Measurements from ENCODE around the gene C1QL2. TPM values are rescaled to one million over a fixed set of nuclear protein-coding genes. Genes with fewer than 3 reads are reported as not detected.

The C1QL2 gene
- total RNA-seq, 1 donor from 2014 or later = not detected

DNA sequence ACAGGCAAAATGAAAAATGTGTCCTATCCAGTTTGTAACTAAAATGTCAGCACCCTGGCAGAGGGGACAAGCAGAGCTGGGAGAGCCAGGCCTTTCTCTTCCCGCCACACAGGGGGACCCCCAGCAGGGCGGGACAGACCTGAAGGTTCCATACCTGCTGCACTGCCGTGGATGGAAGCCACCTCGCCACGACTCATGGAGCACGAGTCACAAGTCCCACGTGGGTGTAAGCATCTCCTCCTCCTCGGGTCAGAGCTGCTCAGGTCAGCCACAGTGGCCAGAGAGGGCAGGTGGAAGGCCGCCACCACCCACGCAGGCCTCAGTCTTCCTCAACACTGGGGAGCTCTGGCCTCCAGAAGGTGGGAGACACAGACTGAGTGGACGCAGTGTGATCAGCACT lies 21.0 kb downstream of the C1QL2 start:
- ATAC-seq = no peak

- no peak for ATAC-seq
Measured at GRCh38 chr2:119136872-119137271, 21.7 kb downstream of the C1QL2 start.

- ATAC-seq = peak; percentile 43
Measured at GRCh38 chr2:119136093-119136492, 22.5 kb downstream of the C1QL2 start.

DNA sequence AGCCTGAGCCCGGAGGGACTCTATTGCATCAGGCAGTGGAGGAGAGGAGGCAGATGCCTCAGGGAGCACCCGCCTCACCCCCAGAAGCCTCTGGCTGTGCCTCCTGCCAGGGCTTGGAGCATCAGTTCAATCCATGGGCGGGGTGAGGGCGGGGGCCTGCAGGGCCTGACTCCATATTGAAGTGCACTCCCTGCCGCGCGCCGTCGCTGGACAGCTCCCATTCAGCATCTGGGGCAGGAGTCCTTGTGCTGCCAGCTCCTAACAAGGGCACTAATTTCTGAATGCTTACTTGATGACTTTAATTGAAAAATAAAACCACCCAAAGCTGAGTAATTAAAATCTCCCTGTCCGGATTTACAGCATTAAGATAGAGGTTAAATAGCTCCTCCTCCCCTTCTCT lies 23.8 kb downstream of the C1QL2 start:
- no peak for ATAC-seq

GRCh38 chr2:119126650-119127049 lies 31.9 kb downstream of the C1QL2 start:
- ATAC-seq = no peak

DNA sequence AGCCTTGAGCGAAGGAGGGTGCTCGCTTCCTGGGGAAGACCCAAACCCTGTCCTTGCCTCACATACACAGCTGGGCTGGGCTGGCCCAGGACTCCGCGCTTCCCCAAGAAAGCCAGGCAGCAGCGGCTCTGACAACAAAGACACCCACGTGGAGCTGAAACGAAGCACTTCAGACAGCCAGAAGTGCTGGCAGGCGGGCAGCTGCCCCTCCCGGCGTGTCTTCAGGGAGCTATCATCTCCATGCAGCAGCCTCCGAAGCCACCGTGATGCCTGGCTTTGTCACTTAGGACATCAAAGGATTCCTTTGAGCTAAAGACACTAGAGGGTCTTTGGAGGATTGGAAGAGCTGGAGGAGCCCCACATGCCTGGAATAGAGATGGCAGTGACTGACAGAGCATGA lies 35.2 kb downstream of the C1QL2 start:
- no peak for ATAC-seq

DNA sequence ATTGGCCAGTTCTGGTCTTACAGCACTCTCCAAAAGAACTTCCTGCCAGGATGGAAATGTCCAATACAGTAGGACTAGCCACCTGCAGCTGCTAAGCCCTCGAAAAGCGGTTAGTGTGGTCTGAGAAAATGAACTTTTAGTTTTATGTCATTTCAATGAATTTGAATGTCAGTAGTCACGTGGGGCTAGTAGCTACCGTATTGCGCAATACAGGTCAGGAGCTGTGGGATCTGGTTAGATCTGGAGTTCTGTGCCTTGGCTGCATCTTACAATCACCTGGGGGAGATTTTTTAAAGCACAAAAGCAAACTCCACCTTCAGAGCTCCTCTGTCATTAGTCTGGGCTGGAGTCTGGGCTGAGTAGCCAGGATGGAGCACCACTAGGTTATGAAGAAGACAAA lies 35.9 kb downstream of the C1QL2 start:
- ATAC-seq = no peak

GRCh38 chr2:119119999-119120756 lies 38.4 kb downstream of the C1QL2 start:
- ATAC-seq = no peak

DNA sequence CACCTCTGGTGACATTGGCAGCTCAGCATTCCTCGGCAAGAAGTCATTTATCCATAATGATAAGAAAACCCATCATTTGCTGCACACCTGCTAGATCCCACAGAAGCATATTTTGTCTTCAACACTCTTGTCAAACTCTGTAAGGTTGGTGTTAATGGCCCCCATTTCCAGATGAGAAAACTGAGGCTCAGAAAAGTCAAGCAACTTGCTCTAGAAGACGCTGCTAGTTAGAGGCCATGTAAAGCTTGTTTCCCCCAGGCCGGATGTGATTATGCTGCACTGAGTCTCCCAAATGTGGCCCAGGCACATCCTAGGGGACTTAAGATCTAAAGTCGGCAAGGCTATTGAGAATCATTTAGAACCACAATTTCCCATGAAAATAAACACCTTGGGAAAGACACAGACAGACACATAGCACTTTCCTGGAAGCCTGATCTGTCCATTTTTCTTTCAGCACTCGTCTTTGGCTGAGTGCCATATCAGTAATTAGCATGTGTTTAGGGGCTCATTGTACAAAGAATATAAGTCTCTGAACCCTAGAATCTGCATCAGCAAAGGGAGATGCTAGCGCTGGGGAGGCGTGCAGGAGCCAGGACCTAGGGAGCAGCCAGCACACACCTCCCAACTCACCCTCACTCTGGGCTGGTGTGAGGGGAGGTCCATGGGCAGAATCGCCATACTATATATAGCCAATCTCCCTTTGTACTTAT lies 39.3 kb downstream of the C1QL2 start:
- no peak for ATAC-seq

DNA sequence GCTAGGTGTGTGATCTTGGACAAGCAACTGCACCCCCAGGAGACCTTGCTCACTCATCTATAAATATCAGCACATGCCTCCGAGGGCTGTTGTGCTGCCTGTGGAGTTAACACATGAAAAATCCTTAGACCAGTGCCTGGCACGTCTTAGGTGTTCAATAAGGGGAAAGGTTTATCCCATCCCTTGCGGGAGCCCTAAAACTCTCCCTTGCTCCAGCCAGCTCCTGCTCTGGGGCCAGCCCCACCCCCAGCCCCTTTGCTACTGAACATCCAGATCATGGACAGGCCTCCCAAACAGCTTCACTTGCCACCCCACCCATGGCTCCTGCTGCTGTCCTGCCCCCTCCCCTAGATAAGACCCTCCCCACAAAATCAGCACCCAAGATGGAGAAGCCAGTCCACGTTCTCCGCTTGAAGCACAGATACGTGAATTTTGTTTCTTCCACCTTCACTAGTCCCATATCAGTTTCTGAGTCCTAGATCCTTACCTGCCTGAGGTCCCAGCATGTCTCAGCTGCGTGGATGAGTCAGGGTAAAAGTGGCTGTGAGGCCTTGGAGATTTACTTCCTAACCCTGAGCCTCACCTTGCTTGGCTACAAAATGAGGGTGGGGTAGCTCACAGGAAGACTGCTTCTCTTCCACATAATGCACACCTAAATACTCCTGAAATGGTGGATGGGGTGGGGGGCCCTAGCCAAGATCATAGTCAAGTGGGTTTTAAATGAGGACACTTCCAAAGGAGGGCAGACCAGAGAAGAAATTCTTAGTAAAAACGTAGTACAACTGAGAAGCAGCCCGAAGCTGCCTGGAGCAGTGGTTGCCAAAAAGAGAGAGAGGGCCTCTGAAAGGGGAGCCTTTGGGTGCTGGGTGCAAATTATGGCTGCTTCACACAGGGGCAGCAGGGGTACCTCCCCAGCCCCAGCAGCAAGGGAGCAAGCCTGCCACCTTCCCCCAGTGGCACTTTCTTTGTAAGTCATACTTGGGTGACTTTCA lies 40.4 kb downstream of the C1QL2 start:
- ATAC-seq = no peak

DNA sequence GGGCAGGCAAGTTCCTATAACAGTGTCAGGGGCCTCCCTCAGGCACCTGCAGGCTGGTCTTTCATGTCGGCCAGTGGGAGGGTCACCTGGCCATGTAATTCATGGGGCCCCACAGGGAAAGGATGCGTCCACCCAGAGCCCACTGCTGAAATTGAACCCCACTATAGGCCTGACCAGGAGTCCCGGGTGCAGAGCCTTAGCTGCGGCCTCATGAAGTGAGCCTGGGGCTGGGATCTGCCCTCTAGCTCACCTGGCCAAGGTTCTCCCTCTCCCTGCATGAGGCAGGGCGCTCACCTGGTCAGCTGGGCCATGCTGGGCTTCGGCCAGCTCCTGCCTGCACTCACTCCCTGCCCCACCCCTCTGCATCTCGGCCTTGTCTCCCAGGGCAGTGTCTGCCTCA lies 41.1 kb downstream of the C1QL2 start:
- ATAC-seq = no peak

DNA sequence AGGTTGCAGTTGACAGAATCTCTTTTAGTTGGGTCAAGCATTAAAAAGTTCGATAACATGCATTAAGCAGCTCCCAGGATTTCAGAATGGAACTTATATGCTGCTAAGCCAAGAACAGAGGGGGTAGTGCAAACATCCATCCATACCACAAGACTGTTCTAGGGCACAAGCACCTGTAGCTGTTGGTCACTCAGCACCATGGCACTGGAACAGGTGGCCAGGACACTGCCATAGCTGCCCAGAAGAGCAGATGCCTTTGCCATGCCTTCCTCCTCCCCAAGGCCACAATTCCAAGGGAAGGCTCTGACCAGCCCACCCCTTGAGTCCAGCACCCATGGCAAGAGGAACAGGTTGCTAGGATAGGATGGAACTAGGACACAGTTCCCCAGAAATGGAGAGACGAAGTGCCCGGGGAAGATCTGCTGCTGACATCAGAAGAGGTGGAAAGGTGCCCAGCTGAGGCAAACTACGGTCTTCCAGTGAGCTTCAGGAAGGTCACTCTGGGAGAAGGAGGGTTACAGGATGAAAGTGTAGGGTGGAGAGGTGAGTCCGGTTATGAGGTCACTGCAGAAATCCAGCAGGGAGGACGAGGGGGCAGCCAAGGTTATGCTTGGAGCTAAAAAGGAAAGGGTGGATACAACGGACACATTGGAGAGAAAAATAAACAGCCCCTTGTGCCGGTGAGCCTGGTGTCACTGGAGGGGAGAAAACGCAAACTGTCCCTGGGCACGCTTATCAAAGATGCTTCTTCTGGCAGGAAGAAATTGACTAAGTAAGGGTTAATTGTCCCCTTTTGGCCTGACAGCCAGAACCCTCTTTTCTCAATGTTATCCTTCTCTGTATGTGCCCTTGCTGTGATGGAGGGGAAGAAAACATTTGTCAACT lies 41.9 kb downstream of the C1QL2 start:
- no peak for ATAC-seq

DNA sequence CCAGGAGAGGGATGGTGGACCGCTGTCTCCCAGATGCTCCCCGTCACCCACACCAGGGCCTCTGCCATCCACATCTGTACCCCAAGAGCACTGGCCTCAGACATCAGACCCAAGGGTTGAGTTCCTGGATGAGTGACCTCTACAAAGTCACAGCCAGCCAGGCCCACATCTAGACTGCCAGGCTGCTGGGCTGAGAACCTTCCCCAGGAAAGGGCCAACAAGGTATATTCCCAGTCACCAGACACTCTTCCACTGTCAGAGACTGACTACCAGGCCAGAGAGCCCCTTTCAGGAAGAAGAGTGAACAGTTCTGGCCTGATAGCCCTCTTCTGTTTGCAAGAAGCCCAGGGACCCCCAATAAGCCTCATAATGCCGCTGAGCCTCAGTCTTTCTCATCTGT lies 44.3 kb downstream of the C1QL2 start:
- ATAC-seq = no peak

- no peak for ATAC-seq
Measured at GRCh38 chr2:119113489-119113770, 45.1 kb downstream of the C1QL2 start.

DNA sequence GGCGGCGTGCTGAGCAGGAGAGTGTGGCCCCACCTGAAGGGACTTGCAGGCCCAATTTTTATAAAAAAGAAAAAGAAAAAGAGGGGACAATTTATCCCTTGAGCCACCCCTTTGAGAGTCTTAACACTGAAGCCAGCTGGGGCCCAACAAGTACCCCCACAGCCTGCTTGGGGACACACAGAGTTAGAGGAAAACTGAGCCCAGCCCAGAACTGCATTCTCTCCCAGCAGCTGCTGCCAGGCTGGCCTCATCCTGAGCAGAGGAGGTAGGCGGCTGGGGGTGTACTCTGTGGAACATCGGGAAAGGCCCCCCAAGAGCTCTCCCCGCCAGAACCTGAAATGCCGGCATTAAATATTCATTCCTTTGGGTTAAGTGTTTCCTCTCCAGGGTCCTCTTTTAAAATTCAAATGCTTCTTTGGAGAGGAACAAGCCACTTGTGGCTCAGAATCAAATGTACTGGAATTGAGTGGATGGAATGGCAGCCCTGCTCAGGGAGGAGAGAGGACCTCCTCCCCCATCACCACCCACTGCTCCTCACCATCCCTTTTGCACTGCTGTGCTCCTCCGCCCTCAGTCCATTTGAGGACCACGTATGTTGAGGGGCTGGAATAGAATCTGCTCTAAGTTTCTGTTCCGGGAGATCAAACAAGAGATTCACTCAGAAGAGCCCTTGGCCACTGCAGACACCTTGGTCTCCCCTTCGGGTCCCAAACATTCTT lies 45.6 kb downstream of the C1QL2 start:
- ATAC-seq = no peak

DNA sequence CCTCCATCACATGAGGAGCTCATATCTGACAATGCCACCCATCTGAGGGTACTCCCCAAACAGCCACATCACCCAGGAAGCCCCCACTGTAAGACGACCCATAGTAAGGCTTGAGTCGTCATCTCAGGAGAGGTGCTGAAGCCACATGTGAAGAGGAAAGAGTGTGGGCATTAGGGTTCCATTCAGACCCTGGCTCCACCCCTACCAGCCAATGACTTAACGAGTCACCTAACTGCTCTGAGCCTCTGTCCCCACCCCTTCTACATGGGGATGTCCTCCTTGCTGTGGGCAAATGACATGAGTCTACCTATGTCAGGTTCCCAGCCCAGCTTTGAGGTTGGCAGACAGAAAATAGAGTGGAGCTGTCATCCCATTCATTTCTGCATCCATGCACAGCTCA lies 46.3 kb downstream of the C1QL2 start:
- no peak for ATAC-seq

GRCh38 chr2:119111115-119111975 lies 47.2 kb downstream of the C1QL2 start:
- no peak for ATAC-seq

DNA sequence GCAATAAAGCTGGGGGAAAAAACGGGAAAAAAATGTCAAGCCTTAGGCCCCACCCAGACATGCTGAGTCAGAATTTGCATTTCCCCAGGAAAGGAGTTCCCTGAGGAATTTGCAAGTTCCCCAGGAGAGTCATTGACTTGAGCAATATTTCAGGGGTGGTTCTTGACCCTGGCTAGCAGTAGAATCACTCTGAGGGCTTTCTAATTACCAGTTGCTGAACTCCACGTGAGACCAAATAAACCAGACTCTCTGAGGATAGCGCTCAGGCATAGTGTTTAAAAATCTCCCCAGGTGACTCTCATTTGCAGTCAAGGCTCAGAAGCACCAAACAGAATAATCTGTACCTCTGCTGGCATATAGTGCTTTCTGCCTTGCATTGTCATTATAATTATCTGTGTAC lies 48.7 kb downstream of the C1QL2 start:
- ATAC-seq = no peak

DNA sequence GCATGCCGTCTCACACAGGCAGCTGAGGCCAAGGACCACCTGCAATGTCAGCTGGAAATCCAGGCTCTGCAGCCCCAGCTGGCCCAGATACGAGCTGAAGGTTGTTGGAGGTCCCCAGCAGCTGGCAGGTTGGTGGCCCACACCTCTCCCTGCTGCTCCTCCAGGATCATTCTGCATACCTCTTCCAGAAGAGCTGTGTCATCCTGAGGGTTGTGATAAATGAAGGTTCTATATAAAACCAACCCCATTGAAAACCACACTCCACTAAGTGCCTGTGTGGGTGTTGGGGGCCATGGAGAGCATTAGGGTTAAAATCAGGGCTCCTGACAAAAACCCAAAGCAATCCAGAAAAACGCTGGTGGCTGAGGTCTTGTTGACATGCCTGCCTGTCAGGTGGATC lies 50.4 kb downstream of the C1QL2 start:
- no peak for ATAC-seq

- no peak for ATAC-seq
Measured at GRCh38 chr2:119106301-119106897, 52.2 kb downstream of the C1QL2 start.
